T47D (cell line): ENCODE data around the gene MBD3L2B.
A peak's percentile ranks its signal among the peaks of the same experiment; 100 is the strongest.
"Not testable (repeated sequence)": the region's sequence is repeated elsewhere in the genome, so short reads cannot be mapped to it uniquely, and the experiment has no call there.

Source experiments
- DNase-seq, 2 experiments: peaks; one replicate each; pipeline versions ENCODE4 v3.0.0 to v3.0.0-alpha.2; 2011 to 2012; ENCODE audit warnings: low read depth in 1 of 2, low spot score in 1 of 2
- JUND ChIP-seq: IDR thresholded peaks from 2 replicates; pipeline ENCODE4 v1.6.1; 2012; ENCODE audit warnings: low read depth
- in situ Hi-C: cut with HindIII; loops from 2 replicates; pipeline ENCODE4 v1.10.0; 2016; ENCODE audit warnings: low sequenced_read_pairs, low pct_unique_long_range_greater_than_20kb

MBD3L2B gene

GRCh38 chr19:7021331-7021730 is at the start of gene MBD3L2B:
Gene MBD3L2B (minus strand): TSS chr19:7021431. CDS start chr19:7021397, 34 bp downstream.
- in situ Hi-C loops, DNase-seq: not testable (repeated sequence)

- no peak for DNase-seq
- TF ChIP-seq JUND = no peak
- in situ Hi-C loops = no loop called here
These were observed 48.6 kb upstream of the MBD3L2B start for GRCh38 chr19:7069904-7070226.

- TF ChIP-seq JUND = no peak
- in situ Hi-C loops = no loop called here
- peak; percentile 76 to 96 for DNase-seq
These were observed 48.0 kb upstream of the MBD3L2B start, which contains the start of gene ZNF557 for GRCh38 chr19:7069042-7069903. Gene ZNF557 (plus strand): TSS chr19:7069703. CDS start chr19:7075075, 5,372 bp downstream.

- TF ChIP-seq JUND = no peak
- DNase-seq = no peak
- in situ Hi-C loops = no loop called here
These were observed 47.4 kb upstream of the MBD3L2B start for GRCh38 chr19:7068599-7068998.

GRCh38 chr19:7067716-7068115 is 46.5 kb upstream of the MBD3L2B start:
- DNase-seq = no peak
- no peak for TF ChIP-seq JUND
- in situ Hi-C loops = no loop called here

GRCh38 chr19:7067122-7067521 is 45.9 kb upstream of the MBD3L2B start:
- DNase-seq = peak in 1 of 2 experiments; percentile 69
- in situ Hi-C loops = not testable (repeated sequence)

- no peak for TF ChIP-seq JUND
- in situ Hi-C loops = no loop called here
- DNase-seq = no peak
These were observed 42.7 kb upstream of the MBD3L2B start for GRCh38 chr19:7063764-7064418.

- no peak for DNase-seq
- TF ChIP-seq JUND = no peak
- in situ Hi-C loops = no loop called here
These were observed 42.1 kb upstream of the MBD3L2B start for GRCh38 chr19:7063339-7063738.

- in situ Hi-C loops = not testable (repeated sequence)
These were observed 38.7 kb upstream of the MBD3L2B start for GRCh38 chr19:7059977-7060376.

GRCh38 chr19:7058576-7058975 is 37.3 kb upstream of the MBD3L2B start, which contains the start of gene MBD3L3:
Gene MBD3L3 (minus strand): TSS chr19:7058676. CDS start chr19:7058605, 71 bp downstream.
- DNase-seq, in situ Hi-C loops: not testable (repeated sequence)

More at GRCh38 chr19:7059977-7060376, 38.7 kb upstream of the MBD3L2B start:
- not testable (repeated sequence) for DNase-seq

GRCh38 chr19:7056371-7056770 is 35.1 kb upstream of the MBD3L2B start:
- in situ Hi-C loops, DNase-seq: not testable (repeated sequence)

GRCh38 chr19:7055679-7056078 is 34.4 kb upstream of the MBD3L2B start:
- DNase-seq, in situ Hi-C loops: not testable (repeated sequence)

GRCh38 chr19:7054635-7055368 is 33.6 kb upstream of the MBD3L2B start:
- in situ Hi-C loops, DNase-seq: not testable (repeated sequence)

GRCh38 chr19:7052896-7053295 is 31.7 kb upstream of the MBD3L2B start:
- DNase-seq, in situ Hi-C loops: not testable (repeated sequence)

GRCh38 chr19:7051421-7051820 is 30.2 kb upstream of the MBD3L2B start:
- in situ Hi-C loops, DNase-seq: not testable (repeated sequence)

- in situ Hi-C loops, DNase-seq: not testable (repeated sequence)
These were observed 27.8 kb upstream of the MBD3L2B start, which contains the start of gene MBD3L2 for GRCh38 chr19:7049021-7049420. Gene MBD3L2 (plus strand): TSS chr19:7049321. CDS start chr19:7049374, 53 bp downstream.

GRCh38 chr19:7041563-7041962 is 20.3 kb upstream of the MBD3L2B start:
- in situ Hi-C loops, DNase-seq: not testable (repeated sequence)
